Stimulated activated CD8-positive, alpha-beta memory T cell treated with anti-CD3 and anti-CD28 coated beads, Interleukin-15, amount 100 ng/mL, for 24 hours (primary cell): Measurements from ENCODE around the gene ERC1.
"Not testable (repeated sequence)": the region's sequence is repeated elsewhere in the genome, so short reads cannot be mapped to it uniquely, and the experiment has no call there.

Experiments used
- DNase-seq: peaks from one replicate; pipeline ENCODE4 v3.0.0-alpha.2; 2020; ENCODE audit warnings: low read depth

ERC1 gene

DNA sequence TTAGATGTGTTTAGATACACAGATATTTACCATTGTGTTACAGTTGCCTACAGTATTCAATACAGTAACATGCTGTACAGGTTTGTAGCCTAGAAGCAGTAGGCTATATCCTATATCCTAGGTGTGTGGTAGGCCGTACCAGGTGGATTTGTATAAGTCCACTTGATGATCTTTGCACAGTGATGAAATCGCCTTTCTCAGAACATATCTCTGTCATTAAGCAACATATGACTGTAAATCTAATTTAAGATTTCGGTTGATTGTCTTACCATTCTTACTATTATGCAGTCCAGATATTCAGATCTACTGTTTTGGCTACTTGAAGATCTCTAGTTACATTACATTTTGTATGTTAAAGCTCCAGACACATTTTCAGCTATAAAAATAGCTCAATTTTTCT, 39.8 kb downstream of the ERC1 start:
- no peak for DNase-seq

DNA sequence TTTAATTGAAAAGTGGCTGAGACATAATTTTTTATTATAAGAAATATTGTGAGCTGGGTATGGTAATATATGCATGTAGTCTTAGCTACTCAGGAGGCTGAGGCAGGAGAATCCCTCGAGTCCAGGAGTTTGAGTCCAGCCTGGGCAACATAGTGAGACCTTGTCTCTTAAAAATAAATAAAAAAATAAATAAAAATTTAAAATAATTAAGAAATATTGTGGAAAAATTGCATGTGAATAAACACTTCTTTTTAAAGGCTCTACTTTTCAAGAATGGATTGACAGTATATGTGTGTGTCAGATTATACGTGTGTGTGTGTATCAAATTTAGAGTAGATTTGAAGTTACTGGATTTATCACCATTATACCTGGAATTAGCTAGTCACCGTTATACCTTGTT, 43.2 kb downstream of the ERC1 start:
- no peak for DNase-seq

- no peak for DNase-seq
These were observed 43.9 kb downstream of the ERC1 start for GRCh38 chr12:1034751-1035457.

DNA sequence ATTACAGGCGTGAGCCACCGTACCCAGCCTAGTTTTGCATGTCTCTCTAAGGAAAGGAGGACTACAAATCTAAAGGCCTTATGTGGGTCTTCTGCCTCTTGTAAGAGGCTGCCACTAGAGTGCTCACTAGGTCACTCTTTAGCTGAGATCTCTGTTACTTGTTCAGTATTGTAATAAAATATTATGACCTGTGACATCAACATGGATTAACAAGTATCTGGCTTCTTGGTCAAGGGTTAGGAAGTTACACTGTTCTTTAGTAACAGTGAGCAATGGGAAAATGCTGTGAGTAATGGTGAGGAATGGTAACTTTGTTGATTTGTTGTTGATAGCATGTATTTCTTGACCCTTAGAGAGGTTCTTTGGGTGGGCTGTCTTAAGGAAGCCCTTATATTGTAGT, 50.5 kb downstream of the ERC1 start:
- DNase-seq, result no peak

DNA sequence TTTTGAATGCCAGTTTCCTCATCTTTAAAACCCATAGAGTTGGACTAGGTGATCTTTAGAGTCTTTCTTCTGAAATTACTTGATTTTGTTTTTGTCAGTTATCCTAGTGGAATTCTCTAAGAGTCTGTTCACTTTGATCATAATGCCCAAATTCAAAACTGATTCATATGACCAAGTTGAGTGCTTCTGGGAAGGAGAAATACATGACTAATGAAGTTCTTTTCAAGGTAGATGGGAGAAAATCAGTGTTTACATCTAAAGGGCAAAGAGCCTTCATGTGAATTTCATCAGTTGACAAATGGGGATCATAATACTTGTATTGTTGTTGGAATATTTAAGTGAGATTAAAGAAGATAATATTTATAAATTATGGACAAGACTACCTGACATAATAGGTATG, 53.2 kb downstream of the ERC1 start:
- no peak for DNase-seq

GRCh38 chr12:1044696-1045095, 53.7 kb downstream of the ERC1 start:
- no peak for DNase-seq

- no peak for DNase-seq
These were observed 55.7 kb downstream of the ERC1 start for GRCh38 chr12:1046727-1047126.

DNA sequence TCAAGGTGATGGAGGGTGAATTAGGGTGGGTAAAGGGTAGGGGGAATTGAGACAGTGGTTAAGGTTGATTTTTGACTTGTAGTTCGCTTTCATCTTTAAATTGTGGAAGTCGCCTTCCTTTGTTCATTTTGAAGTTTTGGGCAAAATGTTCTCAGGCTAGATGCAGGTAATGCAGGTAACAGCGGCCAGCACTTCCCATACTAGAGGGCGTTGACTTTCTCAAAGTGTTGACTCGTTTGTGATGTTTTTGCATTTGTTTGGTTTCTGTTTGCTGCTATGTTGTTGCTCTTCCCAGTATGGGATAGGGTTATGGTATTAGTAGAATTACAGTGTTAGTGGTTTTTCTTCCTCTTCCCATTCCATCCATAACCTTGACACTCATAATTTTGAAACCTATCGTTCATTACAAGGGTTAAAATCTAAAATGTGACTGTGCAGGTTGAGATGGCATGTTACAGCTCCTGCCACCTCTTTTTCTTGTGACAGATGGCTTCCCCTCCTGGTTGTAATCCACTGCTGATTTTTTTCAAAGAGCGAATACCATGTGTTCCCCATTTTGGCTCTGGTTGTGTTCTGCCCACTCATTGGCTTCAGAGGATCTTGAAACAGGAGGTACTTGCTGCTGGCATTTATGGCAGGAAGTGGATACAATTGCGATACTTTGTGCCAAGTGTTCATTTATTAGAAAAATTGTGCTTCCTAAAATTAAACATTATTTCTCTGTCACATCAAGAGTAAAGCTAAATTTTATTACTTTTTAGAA, 57.1 kb downstream of the ERC1 start:
- no peak for DNase-seq

GRCh38 chr12:1050059-1050707, 59.2 kb downstream of the ERC1 start:
- DNase-seq, result no peak

GRCh38 chr12:1051672-1052071, 60.6 kb downstream of the ERC1 start:
- DNase-seq, result not testable (repeated sequence)

GRCh38 chr12:1053690-1054089, 62.7 kb downstream of the ERC1 start:
- no peak for DNase-seq

DNA sequence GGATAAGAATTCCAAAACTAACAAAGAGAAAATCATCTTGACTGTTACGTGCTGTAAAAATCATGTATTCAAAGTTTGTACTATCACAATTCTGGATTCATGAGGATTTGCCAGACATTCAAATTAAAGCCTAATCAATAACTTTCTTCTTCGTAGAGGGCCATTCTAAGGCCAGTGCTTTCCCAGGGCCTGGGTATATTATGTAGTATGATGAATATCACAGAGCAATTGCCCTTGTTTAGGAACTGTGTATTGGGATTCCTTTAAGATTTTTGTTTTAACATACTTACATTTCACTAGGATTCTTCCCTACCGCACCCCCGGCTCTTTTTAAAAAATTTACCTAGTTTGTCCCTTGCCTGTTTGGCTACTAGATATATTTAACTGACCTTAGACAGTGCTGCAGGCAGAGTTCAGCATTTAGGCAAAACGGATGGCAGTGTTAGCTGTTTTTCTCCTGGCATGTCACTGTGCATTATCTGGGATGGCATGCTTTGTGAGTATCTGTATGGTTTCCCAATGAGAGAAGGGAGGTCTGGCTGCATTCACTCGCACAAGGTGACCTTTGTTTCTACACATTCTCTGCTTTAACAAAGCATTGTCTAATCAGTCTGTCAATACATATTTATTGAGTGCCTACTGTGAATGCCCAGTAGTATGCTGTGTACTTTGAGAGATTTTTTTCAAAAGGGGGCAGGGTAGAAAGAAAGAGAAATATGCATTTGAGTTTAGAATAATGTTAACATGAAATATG, 63.3 kb downstream of the ERC1 start:
- no peak for DNase-seq

DNA sequence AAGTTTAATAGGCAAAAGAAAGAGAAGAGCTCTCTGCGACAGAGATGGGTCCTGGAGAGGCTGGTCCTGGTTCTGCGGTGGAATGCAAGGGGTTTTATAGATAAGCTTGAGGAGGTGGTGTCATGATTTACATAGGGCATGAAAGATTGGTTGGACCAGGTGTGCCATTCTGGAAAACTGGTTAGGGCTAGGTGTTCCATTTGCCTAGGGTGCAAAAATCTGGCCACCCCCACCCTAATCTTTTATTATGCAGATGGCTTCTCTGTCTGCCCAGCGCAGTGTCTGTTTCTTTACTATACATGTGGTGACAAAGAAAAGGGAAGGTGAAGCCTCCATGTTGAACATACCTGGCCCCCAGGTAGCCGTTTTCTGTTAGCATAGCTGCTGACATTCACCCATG, 65.4 kb downstream of the ERC1 start:
- no peak for DNase-seq

GRCh38 chr12:1058423-1058822, 67.4 kb downstream of the ERC1 start:
- no peak for DNase-seq

- no peak for DNase-seq
These were observed 68.1 kb downstream of the ERC1 start for GRCh38 chr12:1059162-1059561.

DNA sequence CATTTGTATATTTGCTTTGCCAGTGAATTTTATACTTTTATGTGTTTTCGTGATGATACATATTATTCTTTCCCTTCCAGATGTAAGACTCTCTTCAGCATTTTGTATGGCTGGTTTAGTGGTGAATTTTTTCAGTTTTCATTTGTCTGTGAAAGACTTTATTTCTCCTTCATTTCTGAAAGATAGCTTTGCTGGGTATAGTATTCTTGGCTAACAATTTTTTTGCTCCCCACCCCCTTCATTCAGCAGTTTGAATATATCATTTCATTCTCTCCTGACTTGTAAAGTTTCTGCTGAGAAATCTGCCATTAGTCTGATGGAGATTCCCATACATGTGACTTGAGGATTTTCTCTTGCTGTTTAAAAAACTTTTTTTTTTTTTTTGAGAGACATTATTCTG, 72.8 kb downstream of the ERC1 start:
- no peak for DNase-seq

DNA sequence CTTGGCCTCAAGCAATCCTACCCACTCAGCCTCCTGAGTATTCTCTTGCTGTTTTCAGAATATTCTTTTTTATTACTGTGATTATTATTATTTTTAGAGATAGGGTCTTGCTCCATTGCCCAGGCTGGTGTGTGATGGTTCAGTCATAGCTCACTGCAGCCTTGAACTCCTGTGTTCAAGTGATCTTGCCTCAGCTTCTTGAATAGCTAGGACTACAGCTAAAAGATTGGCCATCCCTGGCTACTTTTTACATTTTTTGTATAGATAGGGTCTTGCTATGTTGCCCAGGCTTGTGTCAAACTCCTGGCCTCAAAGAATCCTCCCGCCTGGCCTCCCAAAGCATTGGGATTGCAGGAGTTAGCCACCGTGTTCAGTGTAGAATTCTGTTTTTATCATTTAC, 73.3 kb downstream of the ERC1 start:
- DNase-seq, result no peak

- DNase-seq, result no peak
These were observed 74.6 kb downstream of the ERC1 start for GRCh38 chr12:1065629-1066028.

DNA sequence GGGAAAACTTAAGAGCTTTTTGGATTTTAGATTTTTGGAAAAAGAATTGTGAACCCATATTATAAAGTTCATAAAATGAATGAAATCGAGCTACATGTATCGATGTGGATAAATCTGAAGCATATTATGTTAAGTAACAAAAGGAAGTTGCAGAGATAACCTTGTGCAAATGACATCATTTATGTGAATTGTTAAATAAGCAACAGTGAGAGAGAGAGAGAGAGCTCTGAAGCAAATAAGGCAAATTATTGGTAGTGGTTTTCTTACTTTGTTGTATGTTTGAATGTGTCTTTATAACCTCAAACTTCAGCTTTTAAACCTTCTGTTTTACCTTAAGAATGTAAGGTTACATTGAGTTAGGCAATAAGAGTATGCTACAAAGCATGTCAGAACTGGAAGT, 78.8 kb downstream of the ERC1 start:
- no peak for DNase-seq

- DNase-seq, result no peak
These were observed 80.2 kb downstream of the ERC1 start for GRCh38 chr12:1071182-1071581.

GRCh38 chr12:1073652-1074051, 82.6 kb downstream of the ERC1 start:
- DNase-seq, result no peak

- no peak for DNase-seq
These were observed 86.2 kb downstream of the ERC1 start for GRCh38 chr12:1077036-1077803.
